ENCODE data around the gene NDUFAF5.
A peak's percentile ranks its signal among the peaks of the same experiment; 100 is the strongest.

The NDUFAF5 gene

DNA sequence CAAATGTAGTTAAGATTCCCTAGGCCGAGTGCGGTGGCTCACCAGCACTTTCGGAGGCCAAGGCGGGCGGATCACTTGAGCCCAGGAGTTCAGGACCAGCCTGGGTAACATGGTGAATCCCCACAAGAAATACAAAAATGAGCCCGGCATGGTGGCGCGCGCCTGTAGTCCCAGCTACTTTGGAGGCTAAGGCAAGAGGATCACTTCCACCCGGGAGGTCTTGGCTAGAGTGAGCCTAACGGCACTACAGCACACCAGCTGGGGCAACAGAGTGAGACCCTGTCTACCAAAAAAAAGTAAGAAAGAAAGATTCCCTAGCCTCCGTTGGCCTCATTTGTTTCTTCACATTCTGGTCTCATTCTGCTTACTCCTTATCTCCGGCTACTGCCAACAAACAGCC is 1.3 kb upstream of the NDUFAF5 start:
- TF ChIP-seq, protein P1, sequence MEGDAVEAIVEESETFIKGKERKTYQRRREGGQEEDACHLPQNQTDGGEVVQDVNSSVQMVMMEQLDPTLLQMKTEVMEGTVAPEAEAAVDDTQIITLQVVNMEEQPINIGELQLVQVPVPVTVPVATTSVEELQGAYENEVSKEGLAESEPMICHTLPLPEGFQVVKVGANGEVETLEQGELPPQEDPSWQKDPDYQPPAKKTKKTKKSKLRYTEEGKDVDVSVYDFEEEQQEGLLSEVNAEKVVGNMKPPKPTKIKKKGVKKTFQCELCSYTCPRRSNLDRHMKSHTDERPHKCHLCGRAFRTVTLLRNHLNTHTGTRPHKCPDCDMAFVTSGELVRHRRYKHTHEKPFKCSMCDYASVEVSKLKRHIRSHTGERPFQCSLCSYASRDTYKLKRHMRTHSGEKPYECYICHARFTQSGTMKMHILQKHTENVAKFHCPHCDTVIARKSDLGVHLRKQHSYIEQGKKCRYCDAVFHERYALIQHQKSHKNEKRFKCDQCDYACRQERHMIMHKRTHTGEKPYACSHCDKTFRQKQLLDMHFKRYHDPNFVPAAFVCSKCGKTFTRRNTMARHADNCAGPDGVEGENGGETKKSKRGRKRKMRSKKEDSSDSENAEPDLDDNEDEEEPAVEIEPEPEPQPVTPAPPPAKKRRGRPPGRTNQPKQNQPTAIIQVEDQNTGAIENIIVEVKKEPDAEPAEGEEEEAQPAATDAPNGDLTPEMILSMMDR (IDR thresholded peaks at IDR 0.05; ENCODE audit: low read depth, low read length) = no peak
- peak overlapping the region; percentile 92 for H3K4me3 ChIP-seq (ENCODE audit: low read depth, low read length)

DNA sequence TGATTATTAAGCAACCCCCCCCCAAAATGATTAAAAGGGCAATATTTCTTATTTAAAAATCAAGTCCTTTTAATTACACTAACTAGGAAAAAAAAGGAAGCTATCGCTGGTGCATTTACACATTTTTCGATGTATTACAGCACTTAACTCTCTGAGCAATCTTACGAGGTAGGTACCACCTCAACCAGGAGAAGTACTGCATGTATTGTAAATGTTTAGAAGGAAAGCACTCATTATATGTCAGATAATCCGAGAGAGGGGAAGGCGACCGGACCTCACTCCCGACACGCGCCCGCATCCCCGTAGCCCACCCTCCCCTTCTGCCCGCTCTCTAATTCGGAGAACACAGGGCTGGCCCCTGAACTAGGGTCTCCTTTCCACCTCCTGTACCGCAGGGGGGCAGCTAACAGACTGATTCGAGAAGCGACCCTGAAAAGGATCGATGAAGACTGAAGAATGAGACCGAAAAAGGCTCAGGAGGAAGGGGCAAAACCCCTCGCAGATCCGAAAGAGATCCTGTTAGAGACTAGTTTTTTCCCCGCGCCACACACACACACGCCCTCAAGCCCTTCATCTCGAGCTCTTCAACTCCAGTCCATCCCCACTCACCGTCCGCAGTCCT is 446 bp upstream of the NDUFAF5 start:
- peak overlapping the region; percentile 92 for H3K4me3 ChIP-seq (ENCODE audit: low read depth, low read length)
- TF ChIP-seq, protein P1 (IDR thresholded peaks at IDR 0.05; ENCODE audit: low read depth, low read length) = no peak

DNA sequence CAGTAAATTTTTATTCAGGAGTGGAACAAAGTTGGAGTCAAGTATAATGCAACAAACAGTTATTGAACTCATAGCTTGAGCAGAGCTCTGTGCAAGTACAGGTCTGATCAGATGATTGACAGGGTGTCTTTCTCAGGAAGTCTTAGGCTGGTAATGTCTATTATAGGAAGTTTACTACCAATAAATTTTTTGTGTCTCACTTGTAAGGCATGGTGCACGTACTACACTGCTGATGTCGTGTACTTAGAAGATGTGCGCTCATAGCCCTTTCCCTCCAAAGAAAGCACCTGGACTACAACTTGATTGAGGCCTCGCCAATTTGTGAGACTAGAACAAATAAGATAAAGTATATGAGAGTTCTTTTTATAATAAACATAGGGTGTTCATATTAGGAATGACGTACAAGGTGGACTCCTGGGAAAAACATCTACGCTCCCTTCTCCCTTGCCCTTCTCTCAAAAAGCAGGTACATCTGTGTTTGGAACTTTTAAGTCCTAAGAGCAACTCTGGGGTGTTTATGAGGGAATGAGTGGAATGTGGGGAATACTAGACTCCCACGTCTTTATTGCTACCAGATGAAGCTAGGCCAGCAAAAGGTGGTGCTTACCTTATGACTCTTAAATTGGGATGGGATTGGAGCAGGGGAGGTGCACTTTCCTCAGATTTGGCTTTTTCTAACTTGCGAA is 1.5 kb downstream of the NDUFAF5 start:
- TF ChIP-seq, protein P1 (IDR thresholded peaks at IDR 0.05; ENCODE audit: low read depth, low read length) = no peak
- peak overlapping the region; percentile 92 for H3K4me3 ChIP-seq (ENCODE audit: low read depth, low read length)

DNA sequence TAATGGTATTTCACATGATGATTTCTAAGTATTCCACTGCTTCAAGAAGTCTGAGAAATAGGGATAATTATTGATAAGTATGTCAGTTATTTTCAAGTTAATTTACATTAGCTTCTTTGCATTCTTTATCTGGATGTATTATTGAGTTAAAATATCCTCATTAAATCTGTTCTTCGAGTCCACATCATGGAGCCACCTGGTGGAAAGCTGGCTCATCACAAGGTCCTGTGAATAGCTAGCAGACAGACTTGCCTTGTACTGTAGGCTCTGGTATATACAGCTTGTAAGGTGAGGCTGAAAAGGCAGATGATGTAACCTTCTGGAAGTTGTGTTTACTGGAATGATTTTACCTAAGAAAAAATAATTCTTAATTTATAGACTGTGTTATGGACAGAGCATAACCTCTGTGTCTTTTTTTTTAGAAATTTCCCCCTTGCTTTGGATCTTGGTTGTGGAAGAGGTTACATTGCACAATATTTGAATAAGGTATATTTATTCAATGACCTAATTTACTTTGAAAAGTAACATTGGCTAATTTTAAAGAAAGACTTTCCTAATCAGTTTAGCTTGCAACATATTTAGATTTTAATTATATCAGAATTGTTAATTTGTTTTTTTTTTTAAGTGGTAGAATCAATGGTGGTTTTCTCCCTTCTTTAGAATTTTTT is 3.5 kb downstream of the NDUFAF5 start:
- TF ChIP-seq, protein P1 (IDR thresholded peaks at IDR 0.05; ENCODE audit: low read depth, low read length) = peak; percentile 41; the same call in 1 of the 2 replicates
- H3K4me3 ChIP-seq (ENCODE audit: low read depth, low read length) = no peak overlapping the region

DNA sequence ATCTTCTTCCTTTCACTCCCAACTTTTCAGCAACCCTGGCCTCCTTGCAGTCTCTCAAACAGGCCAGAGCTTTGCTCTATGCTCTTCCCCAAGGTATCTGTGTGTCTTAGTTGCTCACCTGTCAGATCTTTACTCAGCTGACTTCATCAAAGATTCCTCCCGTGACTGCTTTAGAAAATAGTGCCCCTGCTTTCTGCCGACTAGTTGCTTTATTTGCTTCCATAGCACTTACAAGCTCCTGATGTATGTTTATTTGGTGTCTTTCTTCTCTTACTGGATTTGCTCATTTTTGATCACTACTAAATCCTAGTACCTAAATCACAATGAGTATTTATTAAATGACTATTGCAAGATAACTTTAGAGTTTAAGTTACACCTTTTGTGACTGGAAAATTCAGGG is 5.9 kb downstream of the NDUFAF5 start:
- TF ChIP-seq, protein P1 (IDR thresholded peaks at IDR 0.05; ENCODE audit: low read depth, low read length) = no peak
- H3K4me3 ChIP-seq (ENCODE audit: low read depth, low read length) = no peak overlapping the region

DNA sequence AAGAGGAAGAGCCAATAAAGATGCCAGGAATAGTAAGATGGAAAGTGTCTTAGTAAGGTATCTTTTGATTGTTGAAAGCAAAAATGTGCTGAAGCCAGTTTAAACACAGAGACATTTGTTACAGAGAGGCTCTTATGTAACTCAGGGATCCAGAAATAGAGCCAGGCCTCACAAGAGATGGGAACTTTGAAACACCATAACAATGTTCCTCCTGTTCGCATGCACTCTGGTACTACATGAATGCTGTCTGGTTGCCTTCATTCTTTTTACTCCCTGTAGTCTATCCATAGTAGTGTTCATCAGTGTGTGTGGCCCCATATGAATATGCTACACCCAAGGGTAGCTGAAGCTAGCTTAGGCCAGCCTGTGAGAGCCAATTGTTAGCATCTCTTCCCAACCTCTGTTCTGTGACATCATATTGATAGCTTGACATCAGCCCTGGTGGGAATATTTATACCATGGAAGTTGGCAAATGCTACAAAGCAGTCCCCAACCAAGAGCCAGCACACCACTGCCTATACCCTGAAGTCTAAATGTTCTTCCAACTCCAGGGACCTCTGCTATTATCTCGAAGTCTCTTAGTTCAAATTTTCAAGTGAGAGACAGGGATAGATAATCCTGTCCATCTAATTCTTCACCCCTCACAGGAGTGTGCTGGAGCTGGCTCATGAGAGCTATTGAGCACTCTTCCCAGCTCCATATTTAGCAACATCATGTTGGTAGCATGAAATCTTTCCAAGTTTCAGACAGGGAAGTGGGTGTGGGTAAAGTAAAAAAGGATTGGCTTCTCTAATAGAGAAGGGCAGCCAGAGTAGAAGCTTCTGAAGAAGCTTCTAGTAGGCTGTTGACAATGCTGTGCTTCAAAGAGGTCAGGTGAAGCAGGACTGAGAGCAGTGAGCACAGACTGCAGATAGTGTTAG is 7.0 kb downstream of the NDUFAF5 start:
- H3K4me3 ChIP-seq (ENCODE audit: low read depth, low read length) = no peak overlapping the region
- TF ChIP-seq, protein P1 (IDR thresholded peaks at IDR 0.05; ENCODE audit: low read depth, low read length) = no peak

Measured in WI38 (cell line).